Middle frontal gyrus (tissue), 1 donor: Measurements from ENCODE around the gene HSD3B2.

Experiments
- DNase-seq: peaks from one replicate; pipeline ENCODE4 v3.0.0-alpha.2; 2015; ENCODE audit warnings: low spot score; ENCODE audit errors: extremely low spot score

HSD3B2 gene

DNA sequence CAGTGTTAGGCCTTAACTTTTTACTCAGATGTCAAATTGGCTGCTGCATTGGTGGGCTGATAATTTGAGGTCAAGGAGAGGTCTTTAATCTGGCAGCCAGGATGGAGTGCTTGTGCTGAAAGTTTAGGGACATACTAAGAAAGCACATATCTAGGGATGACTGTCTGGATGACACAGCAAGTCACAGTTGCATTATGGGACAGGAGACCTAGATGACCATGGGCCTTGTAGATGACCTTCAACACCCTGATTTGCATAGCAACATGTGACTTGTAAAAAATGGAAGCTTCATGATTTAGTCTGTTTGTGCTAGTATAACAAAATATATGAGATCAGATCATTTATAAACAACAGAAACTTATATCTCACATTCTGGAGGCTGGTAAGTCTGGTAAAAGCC, 18.0 kb upstream of the HSD3B2 start:
- no peak for DNase-seq

- no peak for DNase-seq
These were observed 17.0 kb upstream of the HSD3B2 start for GRCh38 chr1:119397986-119398385.

DNA sequence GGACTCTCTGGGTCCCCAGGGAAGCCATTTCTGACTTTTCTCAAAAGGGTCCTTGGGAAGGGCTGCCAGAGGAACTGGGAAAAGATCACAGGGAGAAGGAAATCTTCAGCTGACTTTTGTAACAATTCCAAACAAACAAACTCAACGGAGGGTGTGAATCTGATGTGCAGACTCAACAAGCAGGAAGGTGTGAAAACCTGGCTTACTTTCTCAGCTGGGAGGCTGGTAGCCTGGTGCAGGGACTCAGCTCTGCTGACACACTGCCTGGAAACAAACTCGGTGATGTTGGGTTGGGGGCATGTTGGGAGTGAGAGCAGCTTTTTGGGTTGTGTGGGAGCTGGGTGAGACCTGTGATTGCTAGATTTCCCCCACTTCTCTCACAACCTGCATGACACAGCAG, 10.2 kb upstream of the HSD3B2 start:
- DNase-seq, result no peak

DNA sequence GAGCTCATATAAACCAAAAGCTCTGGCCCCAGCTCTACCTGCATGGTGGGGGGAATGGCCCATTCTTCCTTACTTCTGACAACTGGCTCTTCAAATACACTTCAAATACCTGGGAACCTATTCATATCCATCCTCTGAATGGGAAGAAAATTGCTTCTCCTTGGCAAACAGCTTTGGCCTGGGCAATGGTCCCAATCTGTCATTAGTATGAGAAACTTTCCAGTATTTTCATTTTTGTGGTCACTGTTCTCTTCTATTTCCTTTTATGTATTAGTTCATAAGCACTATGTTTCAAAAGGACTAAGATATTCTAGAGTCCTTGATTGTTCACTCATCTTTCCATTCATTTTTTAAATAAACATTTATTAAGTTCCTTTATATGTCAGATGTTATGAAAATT, 5.2 kb upstream of the HSD3B2 start:
- no peak for DNase-seq

DNA sequence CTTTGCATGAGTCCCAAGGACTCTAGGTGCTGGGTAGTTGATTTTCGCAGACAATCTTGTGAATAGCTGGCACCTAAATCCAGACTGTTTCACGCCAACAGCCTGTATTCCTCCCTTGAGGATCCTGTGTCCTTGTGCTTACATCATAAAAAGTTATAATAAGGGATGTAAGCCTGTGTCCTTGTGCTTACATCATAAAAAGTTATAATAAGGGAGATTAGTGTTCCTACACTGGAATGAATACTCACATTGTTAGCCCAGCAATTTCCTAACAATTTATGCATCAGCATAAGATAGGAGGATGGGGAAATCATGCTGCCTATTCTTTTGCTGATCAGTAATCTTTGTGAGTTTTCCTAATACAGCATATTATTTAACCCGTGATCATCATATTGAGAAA, 4.0 kb upstream of the HSD3B2 start:
- no peak for DNase-seq

- DNase-seq, result no peak
These were observed 1.2 kb downstream of the HSD3B2 start for GRCh38 chr1:119416006-119416640.

DNA sequence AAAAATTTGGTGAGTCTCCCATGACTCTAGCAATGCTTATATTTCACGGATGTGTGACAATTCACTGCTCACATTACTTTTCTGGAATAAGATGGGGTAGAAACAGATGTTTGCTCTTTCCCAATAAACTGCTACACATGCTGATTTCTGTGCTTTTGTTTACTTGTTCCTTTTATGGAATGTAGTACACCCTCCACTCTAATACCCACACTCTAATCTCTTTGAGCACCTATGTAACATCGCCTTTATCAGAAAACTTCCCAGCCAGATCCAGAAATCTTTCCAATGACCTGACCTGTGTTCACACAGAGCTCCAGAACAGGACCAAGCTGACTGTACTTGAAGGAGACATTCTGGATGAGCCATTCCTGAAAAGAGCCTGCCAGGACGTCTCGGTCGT, 4.2 kb downstream of the HSD3B2 start:
- no peak for DNase-seq

DNA sequence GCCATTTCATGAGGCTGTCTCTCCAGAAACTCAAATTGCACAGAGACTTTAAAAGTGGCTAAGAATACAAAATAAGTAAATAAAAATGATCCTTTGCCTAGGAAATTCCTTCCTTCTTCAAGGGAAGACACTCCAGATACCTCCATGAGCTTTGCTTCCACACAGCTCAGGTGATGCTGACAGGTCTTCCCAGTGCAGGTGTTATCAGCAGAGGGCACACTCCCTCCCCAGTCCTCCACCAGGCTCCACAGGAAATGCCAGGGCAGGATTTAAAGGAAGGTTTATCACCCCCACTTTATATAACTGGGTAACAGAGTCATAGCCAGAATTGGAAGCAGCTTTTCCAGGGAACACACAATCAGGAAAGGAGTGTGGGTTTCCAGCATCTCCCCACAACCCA, 5.7 kb downstream of the HSD3B2 start:
- DNase-seq, result no peak

DNA sequence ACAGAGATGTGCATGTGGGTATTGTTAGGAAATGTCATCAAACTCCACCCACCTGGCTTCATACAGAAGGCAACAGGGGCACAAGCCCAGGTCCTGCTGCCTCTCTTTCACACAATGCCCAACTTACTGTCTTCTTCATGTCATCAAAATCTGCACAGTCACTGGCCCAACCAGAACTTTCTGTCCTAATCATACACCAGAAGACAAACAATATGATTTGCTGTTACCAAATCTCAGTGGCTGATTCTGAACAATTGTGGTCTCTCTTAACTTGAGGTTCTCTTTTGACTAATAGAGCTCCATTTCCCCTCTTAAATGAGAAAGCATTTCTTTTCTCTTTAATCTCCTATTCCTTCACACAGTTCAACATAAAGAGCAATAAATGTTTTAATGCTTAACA, 7.7 kb downstream of the HSD3B2 start:
- no peak for DNase-seq

GRCh38 chr1:119428991-119429390, 14.0 kb downstream of the HSD3B2 start:
- no peak for DNase-seq

DNA sequence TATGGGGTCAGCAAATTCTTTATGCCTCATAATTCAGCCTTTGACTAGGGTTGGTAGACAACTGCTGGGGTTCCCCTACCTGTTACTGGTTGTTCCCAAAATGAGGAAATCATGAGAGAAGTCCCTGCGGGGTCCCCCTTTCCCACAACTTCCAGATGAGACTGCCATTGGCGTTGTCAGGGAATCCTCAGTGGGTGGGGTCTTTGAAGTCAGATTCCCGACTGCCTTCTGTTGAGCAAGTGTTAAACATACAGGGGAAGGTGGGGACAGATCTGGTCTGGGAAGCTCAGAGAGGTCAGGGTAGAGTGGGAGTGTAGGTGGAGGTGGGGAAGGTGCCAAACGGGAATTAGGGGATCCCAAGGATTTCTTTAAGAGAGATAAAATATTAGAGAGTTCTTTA, 14.7 kb downstream of the HSD3B2 start:
- no peak for DNase-seq

- DNase-seq, result no peak
These were observed 15.5 kb downstream of the HSD3B2 start for GRCh38 chr1:119430486-119430885.

GRCh38 chr1:119431836-119432235, 16.9 kb downstream of the HSD3B2 start:
- no peak for DNase-seq

- DNase-seq, result no peak
These were observed 20.1 kb downstream of the HSD3B2 start for GRCh38 chr1:119435052-119435451.

DNA sequence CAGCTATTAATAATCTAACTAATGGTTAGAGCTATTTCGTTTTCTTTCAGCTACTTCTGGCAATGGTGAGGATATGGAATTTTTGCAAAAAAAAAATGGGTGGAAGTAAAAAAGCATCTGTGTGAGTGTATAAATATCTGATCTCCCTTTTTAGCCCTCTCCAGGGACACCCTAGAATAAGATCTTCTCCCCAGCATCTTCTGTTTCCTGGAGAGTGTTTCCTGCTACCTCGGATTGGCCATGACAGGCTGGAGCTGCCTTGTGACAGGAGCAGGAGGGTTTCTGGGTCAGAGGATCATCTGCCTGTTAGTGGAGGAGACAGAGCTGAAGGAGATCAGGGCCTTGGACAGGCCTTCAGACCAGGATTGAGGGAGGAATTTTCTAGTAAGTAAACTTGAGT, 23.8 kb downstream of the HSD3B2 start:
- DNase-seq, result no peak

GRCh38 chr1:119440721-119441307, 25.9 kb downstream of the HSD3B2 start:
- DNase-seq, result no peak

DNA sequence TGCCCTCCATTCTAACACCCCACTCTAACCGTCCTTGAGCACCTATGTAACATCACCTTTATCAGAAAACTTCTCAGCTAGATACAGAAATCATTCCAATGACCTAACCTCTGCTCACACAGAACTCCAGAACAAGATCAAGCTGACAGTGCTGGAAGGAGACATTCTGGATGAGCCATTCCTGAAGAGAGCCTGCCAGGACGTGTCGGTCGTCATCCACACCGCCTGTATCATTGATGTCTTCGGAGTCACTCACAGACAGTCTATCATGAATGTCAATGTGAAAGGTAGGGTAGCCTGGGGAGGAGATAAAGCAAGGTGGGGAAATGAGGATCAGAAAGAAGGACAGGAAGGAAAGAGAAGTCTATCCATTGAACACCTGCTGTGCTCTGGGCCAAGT, 27.8 kb downstream of the HSD3B2 start:
- no peak for DNase-seq

GRCh38 chr1:119446321-119446720, 31.4 kb downstream of the HSD3B2 start:
- DNase-seq, result no peak

DNA sequence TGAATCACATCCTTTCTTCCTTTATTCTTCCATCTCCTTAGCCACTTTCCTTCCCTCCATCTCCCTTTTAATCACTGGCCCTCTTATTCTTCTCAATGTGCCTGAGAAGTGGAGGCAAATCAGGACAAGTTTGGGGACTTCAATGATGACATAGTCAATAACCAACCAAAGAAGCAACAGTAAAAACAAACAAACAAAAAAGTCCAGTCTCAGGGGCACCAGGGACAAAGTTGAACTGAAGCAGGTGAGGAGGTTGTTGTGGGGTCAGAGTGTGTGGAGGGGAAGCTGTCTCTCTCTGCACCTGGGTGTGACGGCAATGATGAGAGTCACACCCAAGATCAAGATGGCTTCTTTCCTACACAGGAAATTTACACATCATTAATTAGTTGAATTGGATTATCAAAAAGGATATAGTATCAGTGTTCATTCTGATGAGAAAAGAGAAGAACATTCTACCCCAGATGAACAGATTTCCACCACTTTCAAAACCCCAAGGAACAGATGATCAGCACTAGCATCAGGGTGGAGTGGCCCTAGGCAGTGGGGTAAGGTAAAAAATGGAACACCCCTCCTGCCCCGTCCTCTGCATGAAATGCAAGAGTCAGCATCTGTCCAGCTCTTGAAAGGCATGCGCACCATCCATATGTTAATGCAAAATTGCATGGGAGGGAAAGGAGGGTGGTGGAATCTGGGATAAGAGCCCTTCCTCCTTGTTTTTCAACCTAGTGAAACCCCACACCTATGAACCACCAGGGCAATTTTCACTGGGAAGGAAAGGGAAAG, 32.6 kb downstream of the HSD3B2 start:
- DNase-seq, result no peak

GRCh38 chr1:119448127-119448511, 33.2 kb downstream of the HSD3B2 start:
- DNase-seq, result no peak

GRCh38 chr1:119449971-119450370, 35.0 kb downstream of the HSD3B2 start:
- no peak for DNase-seq

DNA sequence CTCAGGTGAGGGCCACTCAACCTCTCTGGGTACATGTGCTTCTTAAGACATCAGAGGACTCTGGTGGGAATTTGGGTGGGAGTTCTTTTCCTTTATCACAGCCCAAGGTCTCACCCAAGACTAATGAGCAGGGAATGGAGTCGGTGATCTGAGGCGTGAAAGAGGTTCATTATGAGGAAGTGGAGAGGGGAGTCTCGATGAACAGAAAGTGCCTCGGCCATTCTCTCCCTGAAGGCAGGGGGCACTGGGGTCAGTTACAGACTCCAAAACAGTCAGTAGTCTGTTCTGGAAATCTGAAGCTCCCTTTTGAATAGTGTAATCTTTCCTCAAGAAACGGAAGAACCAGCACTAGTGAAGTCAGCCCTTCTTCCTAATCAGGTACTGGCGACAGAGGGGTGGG, 36.2 kb downstream of the HSD3B2 start:
- no peak for DNase-seq

DNA sequence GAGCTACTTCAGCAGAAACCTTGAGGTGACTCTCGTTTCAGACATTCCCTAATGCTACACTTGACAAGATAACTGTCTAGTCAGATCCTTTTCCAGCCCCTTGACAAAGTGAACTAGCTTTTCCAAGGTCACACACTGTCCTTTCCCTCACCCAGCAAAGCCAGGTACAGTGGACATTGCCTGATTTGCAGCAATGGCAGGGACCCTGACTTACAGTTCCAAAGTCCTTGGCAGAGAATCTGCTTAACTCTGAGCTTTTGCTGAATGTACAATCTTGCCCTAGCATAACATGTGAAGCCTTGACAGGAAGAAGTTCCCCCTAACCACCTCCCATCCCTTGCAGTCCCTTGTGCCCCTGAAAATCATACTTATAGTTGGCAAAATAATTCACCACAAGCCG, 37.1 kb downstream of the HSD3B2 start:
- no peak for DNase-seq
